ENCODE results near the gene ZNF202. TPM values are rescaled to one million over a fixed set of nuclear protein-coding genes. Genes with fewer than 3 reads are reported as not detected.

Gene ZNF202
- total and polyA plus RNA-seq, 2 experiments from 2014 or later = 4.5 to 5.5 TPM

GRCh38 chr11:123674297-123674696 lies 67.2 kb downstream of the ZNF202 start:
- H3K4me3 ChIP-seq = no peak overlapping the region
- no peaks in the 10 kb centered on the region for H4K20me1 ChIP-seq (ENCODE audit: insufficient read depth)
- 52 to 56% methylated on average over 2 of the region's 2 CpGs for WGBS, 2 experiments (ENCODE audit: low coverage in 1 of 2, low lambda C conversion rate in 2 of 2, missing lambda C conversion rate in 2 of 2)
- no peaks in the 10 kb centered on the region for H3F3A ChIP-seq (ENCODE audit: insufficient read depth)
- in situ Hi-C loops (cut with MboI) = no loop called here
- H3K27ac ChIP-seq = no peak overlapping the region
- H3K79me2 ChIP-seq (ENCODE audit: insufficient read depth) = no peaks in the 10 kb centered on the region
- H3K4me2 ChIP-seq (ENCODE audit: unreplicated experiment) = no peak overlapping the region
- no peaks in the 10 kb centered on the region for H3K9me2 ChIP-seq (ENCODE audit: insufficient read depth)
- H2AFZ ChIP-seq = no peak overlapping the region
- peaks cover 25% of the 10 kb centered on the region for H3K27me3 ChIP-seq (replicated peaks; ENCODE audit: insufficient read depth)
- DNase-seq = no peak
- TF ChIP-seq EZH2phosphoT487 (IDR thresholded peaks at IDR 0.05; ENCODE audit: insufficient read depth, low read depth) (no peak), EZH2 (IDR thresholded peaks at IDR 0.05; ENCODE audit: insufficient read depth, poor library complexity, severe bottlenecking) (no peak)
- H3K36me3 ChIP-seq (ENCODE audit: low read depth) = no peaks in the 10 kb centered on the region
- H3K4me1 ChIP-seq (ENCODE audit: insufficient read depth) = no peaks in the 10 kb centered on the region
- no peak overlapping the region for H3K9ac ChIP-seq
- no peaks in the 10 kb centered on the region for H3K9me3 ChIP-seq (ENCODE audit: low read depth)

Small RNAs within 50 kb of the gene (small RNA-seq; reads per million reads assigned to genes)
- not detected for gene RNU1-21P (ENCODE audit: low read depth, low replicate concordance)

Other genes starting within 250 kb of the ZNF202 start
- not detected in 2 replicates for gene SCN3B, start 87.0 kb downstream of the ZNF202 start, total RNA-seq (2014; rRNA removed; shearing (Covaris generic))
- gene SCN3B, start 87.0 kb downstream of the ZNF202 start, polyA plus RNA-seq (2016; fragmentation: Nextera tagmentation; extraction: Ambion mirVana) = 0.09 and 0.33 TPM in 2 replicates
- gene OR6X1, start 12.9 kb upstream of the ZNF202 start, total RNA-seq (2014; rRNA removed; shearing (Covaris generic)) = not detected in 2 replicates
- not detected in 2 replicates for gene OR6X1, start 12.9 kb upstream of the ZNF202 start, polyA plus RNA-seq (2016; fragmentation: Nextera tagmentation; extraction: Ambion mirVana)
- gene OR6M1, start 64.7 kb upstream of the ZNF202 start, total RNA-seq (2014; rRNA removed; shearing (Covaris generic)) = not detected in 2 replicates
- gene OR6M1, start 64.7 kb upstream of the ZNF202 start, polyA plus RNA-seq (2016; fragmentation: Nextera tagmentation; extraction: Ambion mirVana) = not detected in 2 replicates
- gene TMEM225, start 144.0 kb upstream of the ZNF202 start, total RNA-seq (2014; rRNA removed; shearing (Covaris generic)) = not detected in 2 replicates
- gene TMEM225, start 144.0 kb upstream of the ZNF202 start, polyA plus RNA-seq (2016; fragmentation: Nextera tagmentation; extraction: Ambion mirVana) = not detected in 2 replicates
- gene OR8D4, start 160.5 kb upstream of the ZNF202 start, total RNA-seq (2014; rRNA removed; shearing (Covaris generic)) = not detected in 2 replicates
- gene OR8D4, start 160.5 kb upstream of the ZNF202 start, polyA plus RNA-seq (2016; fragmentation: Nextera tagmentation; extraction: Ambion mirVana) = not detected in 2 replicates
- not detected in 2 replicates for gene OR4D5, start 198.0 kb upstream of the ZNF202 start, total RNA-seq (2014; rRNA removed; shearing (Covaris generic))
- gene OR4D5, start 198.0 kb upstream of the ZNF202 start, polyA plus RNA-seq (2016; fragmentation: Nextera tagmentation; extraction: Ambion mirVana) = not detected in 2 replicates
- gene OR6T1, start 202.2 kb upstream of the ZNF202 start, total RNA-seq (2014; rRNA removed; shearing (Covaris generic)) = not detected in 2 replicates
- not detected in 2 replicates for gene OR6T1, start 202.2 kb upstream of the ZNF202 start, polyA plus RNA-seq (2016; fragmentation: Nextera tagmentation; extraction: Ambion mirVana)
- not detected in 2 replicates for gene OR10S1, start 236.1 kb upstream of the ZNF202 start, total RNA-seq (2014; rRNA removed; shearing (Covaris generic))
- gene OR10S1, start 236.1 kb upstream of the ZNF202 start, polyA plus RNA-seq (2016; fragmentation: Nextera tagmentation; extraction: Ambion mirVana) = not detected in 2 replicates